B cell (primary cell): ENCODE results near the gene TYK2. TPM values are rescaled to one million over a fixed set of nuclear protein-coding genes. Genes with fewer than 3 reads are reported as not detected.

ENCODE experiments used
- ATAC-seq: fragments of 200-7000 bp; cut with Tn5 transposase; one replicate; pipeline ENCODE4 v1.10.0; 2021; ENCODE audit warnings: low read depth, mild to moderate bottlenecking, moderate number of reproducible peaks, moderate library complexity
- CTCF ChIA-PET: fragments of 350-600 bp; sonication (Branson Sonifier 250); formaldehyde crosslinking; loops from one replicate; lab custom pipeline; 2021; ENCODE audit warnings: antibody characterized with exemption, inconsistent platforms; lab: Charles Lee
- POLR2A ChIA-PET: fragments of 350-600 bp; sonication (Branson Sonifier 250); formaldehyde crosslinking; loops from one replicate; lab custom pipeline; 2021; ENCODE audit warnings: antibody characterized with exemption; lab: Charles Lee
- DNase-seq: peaks from one replicate; pipeline ENCODE4 v3.0.0; 2013
- H2AFZ ChIP-seq: 2 replicates; pipeline ENCODE4 v1.6.1; 2012; ENCODE audit warnings: mild to moderate bottlenecking, low read depth, low read length; ENCODE audit not compliant: insufficient read depth, poor library complexity, severe bottlenecking
- H3K27ac ChIP-seq, 2 donors: 1 replicate in 1 of 2; 2 replicates in 1 of 2; pipeline ENCODE4 v1.5.1; 2012 to 2013; ENCODE audit warnings: low read length in 2 of 2, mild to moderate bottlenecking in 2 of 2, moderate library complexity in 1 of 2
- H3K27me3 ChIP-seq, 4 experiments: fragments of 200-600 bp in 1 of 4; sonication (generic) in 1 of 4; replicated peaks in 1 of 4; 1 replicate in 2 of 4; 2 replicates in 2 of 4; pipeline versions ENCODE4 v1.6.1 to v1.7.0; 2013 to 2016; ENCODE audit warnings: low read length in 3 of 4, mild to moderate bottlenecking in 2 of 4, mixed read lengths in 1 of 4, moderate library complexity in 1 of 4; ENCODE audit not compliant: insufficient read depth in 4 of 4, control insufficient read depth in 3 of 4; ENCODE audit errors: control extremely low read depth in 1 of 4
- H3K36me3 ChIP-seq, 2 experiments: replicated peaks in 1 of 2; 1 replicate in 1 of 2; 2 replicates in 1 of 2; pipeline versions ENCODE4 v1.6.1 to v1.7.1; 2013; ENCODE audit warnings: low read length in 1 of 2; ENCODE audit not compliant: insufficient read depth in 2 of 2, control insufficient read depth in 1 of 2; ENCODE audit errors: control extremely low read depth in 1 of 2, extremely low read depth in 1 of 2
- H3K4me1 ChIP-seq, 2 donors: fragments of 200-600 bp in 1 of 2; sonication (generic) in 1 of 2; 1 replicate in 1 of 2; 2 replicates in 1 of 2; pipeline versions ENCODE4 v1.5.1 to v1.6.1; 2013 to 2017; ENCODE audit warnings: low read length in 2 of 2; ENCODE audit not compliant: control insufficient read depth in 2 of 2, insufficient read depth in 2 of 2
- H3K4me2 ChIP-seq: replicated peaks from 2 replicates; pipeline ENCODE3; 2012; ENCODE audit warnings: mild to moderate bottlenecking, low read depth, low read length; ENCODE audit not compliant: poor library complexity, severe bottlenecking
- H3K4me3 ChIP-seq, 5 experiments: fragments of 200-600 bp in 1 of 5; sonication (generic) in 1 of 5; 1 replicate in 3 of 5; 2 replicates in 2 of 5; pipeline versions ENCODE4 v1.5.1 to v1.7.0; 2011 to 2016; ENCODE audit warnings: low read length in 4 of 5, mild to moderate bottlenecking in 4 of 5, low read depth in 2 of 5, control low read depth in 1 of 5, moderate library complexity in 1 of 5; ENCODE audit not compliant: insufficient read depth in 1 of 5; ENCODE audit errors: control extremely low read depth in 1 of 5, extremely low read depth in 1 of 5
- H3K79me2 ChIP-seq: fragments of 200-600 bp; sonication (generic); one replicate; pipeline ENCODE4 v1.6.0; 2016; ENCODE audit warnings: low read length; ENCODE audit not compliant: control insufficient read depth, insufficient read depth
- H3K9ac ChIP-seq: fragments of 200-600 bp; sonication (generic); 2 replicates; pipeline ENCODE4 v1.6.1; 2017; ENCODE audit warnings: mild to moderate bottlenecking, low read length, moderate library complexity
- H3K9me3 ChIP-seq, 3 donors: one replicate each; pipeline versions ENCODE4 v1.6.1 to v1.7.1; 2013; ENCODE audit warnings: low read length in 2 of 3; ENCODE audit not compliant: control insufficient read depth in 2 of 3, insufficient read depth in 1 of 3; ENCODE audit errors: control extremely low read depth in 1 of 3
- H4K20me1 ChIP-seq: 2 replicates; pipeline ENCODE4 v1.6.0; 2012; ENCODE audit warnings: mild to moderate bottlenecking, low read length; ENCODE audit not compliant: insufficient read depth, control insufficient read depth, poor library complexity, severe bottlenecking
- H3K27ac Mint-ChIP-seq: one replicate; pipeline ENCODE4 v1.8.0; 2021; ENCODE audit warnings: mixed read lengths
- H3K27me3 Mint-ChIP-seq: one replicate; pipeline ENCODE4 v1.8.0; 2021; ENCODE audit warnings: mixed read lengths
- H3K4me1 Mint-ChIP-seq: one replicate; pipeline ENCODE4 v1.8.0; 2021; ENCODE audit warnings: mixed read lengths
- H3K4me3 Mint-ChIP-seq: one replicate; pipeline ENCODE4 v1.8.0; 2021; ENCODE audit warnings: mixed read lengths
- H3K9me3 Mint-ChIP-seq: one replicate; pipeline ENCODE4 v1.8.0; 2022; ENCODE audit warnings: mixed read lengths; ENCODE audit not compliant: insufficient read depth
- CTCF ChIP-seq: fragments of 200-600 bp; IDR thresholded peaks from one replicate; pipeline ENCODE4 v1.8.0; 2022; ENCODE audit warnings: antibody characterized with exemption, mild to moderate bottlenecking
- EZH2 ChIP-seq: IDR thresholded peaks from 2 replicates; pipeline ENCODE4 v1.6.1; 2012; ENCODE audit warnings: borderline replicate concordance, low read depth, mild to moderate bottlenecking, moderate library complexity, low read length; ENCODE audit not compliant: insufficient read depth, poor library complexity, severe bottlenecking
- WGBS: methylation state at CpG from one replicate; pipeline ENCODE4 v1.1.5; 2013; ENCODE audit warnings: missing lambda C conversion rate; ENCODE audit not compliant: insufficient coverage; 5-methylcytosine and 5-hydroxymethylcytosine counted together
- intact Hi-C: fragments of 100-400 bp; cut with micrococcal nuclease; formaldehyde crosslinking; loops from one replicate; pipeline ENCODE4 v1.10.0; 2022
- polyA plus RNA-seq: library from polyadenylated mRNA; depleted of rRNA; stranded (reverse); fragments of >200 nt; gene quantifications from 2 replicates; pipeline ENCODE4 v1.2.3, GENCODE V29; 2012
- total RNA-seq, 2 donors: library from RNA; stranded (reverse); fragments of 120-200 nt in 1 of 2; gene quantifications; 1 replicate in 1 of 2; 2 replicates in 1 of 2; pipeline versions ENCODE4 v1.2.3 to v1.2.4, GENCODE V29; 2013 to 2022

Gene TYK2
- total and polyA plus RNA-seq, 2 donors (not counting 1 experiment from before 2014, with no cell fraction given): 337 to 343 TPM

- CTCF ChIA-PET: interaction anchor here (0.6 to 18.8 kb wide), 10 partner anchors 10 to 1197 kb away, joined by 3 to 282 read pairs (median 7); partner anchors contain the start of gene CDC37
- no peaks in the 10 kb centered on the region for H4K20me1 ChIP-seq
- intact Hi-C loops: loop anchor here (1.0 to 5.0 kb wide), 4 partner anchors 12 to 151 kb away; partner anchors contain the start of genes CDC37, CDKN2D and KRI1
- DNase-seq: peak; percentile 99
- H3K4me1 ChIP-seq: peaks cover 66 to 82% of the 10 kb centered on the region in 2 donors
- WGBS: 4% methylated on average over 64 of the region's 67 CpGs
- no peaks in the 10 kb centered on the region for H3K36me3 ChIP-seq
- Mint-ChIP-seq H3K27ac (peak overlapping the region; percentile 94), H3K4me3 (peak overlapping the region; percentile 85), H3K27me3 (peaks cover 29% of the 10 kb centered on the region), H3K4me1 (peaks cover 59% of the 10 kb centered on the region), H3K9me3 (no peaks in the 10 kb centered on the region)
- H3K9ac ChIP-seq: peak overlapping the region; percentile 72
- ATAC-seq: peak; percentile 70
- H3K79me2 ChIP-seq: no peaks in the 10 kb centered on the region
- H3K4me2 ChIP-seq: peak overlapping the region; percentile 96
- POLR2A ChIA-PET: interaction anchor here (0.8 to 2.6 kb wide), 6 partner anchors 9 to 146 kb away, joined by 3 to 19 read pairs (median 4); partner anchors contain the start of genes CDC37 and ICAM1
- peaks cover 0 to 46% (median 28%) of the 10 kb centered on the region in 4 experiments for H3K27me3 ChIP-seq
- TF ChIP-seq CTCF (peak; percentile 100), EZH2 (no peak)
- peak overlapping the region in 1 of 2 donors; percentile 28 for H3K27ac ChIP-seq
- H2AFZ ChIP-seq: peak overlapping the region; percentile 81
- peak overlapping the region; percentile 15 to 69 (median 49) for H3K4me3 ChIP-seq
- peaks cover 0 to 37% (median 0%) of the 10 kb centered on the region in 3 donors for H3K9me3 ChIP-seq
These were observed 36.2 kb upstream of the TYK2 start for GRCh38 chr19:10416380-10417257.
